SK-N-SH treated with all-trans-retinoic acid at 6 μM for 48 hours (cell line): Measurements from ENCODE around the gene ATP13A2.

Experiments used
- ATAC-seq: fragments of 200-7000 bp; cut with Tn5 transposase; 3 replicates; pipeline ENCODE4 v1.9.1; 2020; ENCODE audit warnings: mild to moderate bottlenecking, moderate library complexity
- ARNTL ChIP-seq: fragments of 450-650 bp; formaldehyde crosslinking; IDR thresholded peaks from 2 replicates; pipeline ENCODE4 v1.5.0; 2020; ENCODE audit warnings: low read depth, mild to moderate bottlenecking, moderate library complexity, borderline replicate concordance
- BACH2 ChIP-seq: fragments of 250-450 bp; sonication (Bioruptor Pico); IDR thresholded peaks from 2 replicates; pipeline ENCODE4 v1.9.0; 2021; ENCODE audit warnings: mild to moderate bottlenecking, borderline replicate concordance
- CSDC2 ChIP-seq: fragments of 250-450 bp; sonication (Bioruptor Pico); IDR thresholded peaks from 2 replicates; pipeline ENCODE4 v1.5.0; 2020; ENCODE audit warnings: mild to moderate bottlenecking, moderate library complexity
- ESRRG ChIP-seq: fragments of 250-450 bp; sonication (Bioruptor Pico); IDR thresholded peaks from 2 replicates; pipeline ENCODE4 v1.6.1; 2021; ENCODE audit warnings: mild to moderate bottlenecking
- GLIS3 ChIP-seq: fragments of 250-450 bp; sonication (Bioruptor Pico); IDR thresholded peaks from 2 replicates; pipeline ENCODE4 v1.5.0; 2020; ENCODE audit warnings: mild to moderate bottlenecking, moderate library complexity
- ISL1 ChIP-seq: fragments of 250-450 bp; sonication (Bioruptor Pico); IDR thresholded peaks from 2 replicates; pipeline ENCODE4 v2.1.2; 2022; ENCODE audit warnings: mild to moderate bottlenecking, moderate library complexity
- OSR1 ChIP-seq: fragments of 250-450 bp; sonication (Bioruptor Pico); IDR thresholded peaks from 2 replicates; pipeline ENCODE4 v1.8.0; 2022; ENCODE audit warnings: moderate library complexity, mild to moderate bottlenecking, inconsistent platforms
- PPARA ChIP-seq: fragments of 250-450 bp; sonication (Bioruptor Pico); IDR thresholded peaks from 2 replicates; pipeline ENCODE4 v1.5.0; 2020; ENCODE audit warnings: mild to moderate bottlenecking, borderline replicate concordance
- RARB ChIP-seq: fragments of 250-450 bp; sonication (Bioruptor Pico); IDR thresholded peaks from 2 replicates; pipeline ENCODE4 v1.8.0; 2021; ENCODE audit warnings: mild to moderate bottlenecking, moderate library complexity
- TCF4 ChIP-seq: fragments of 250-450 bp; sonication (Bioruptor Pico); IDR thresholded peaks from 2 replicates; pipeline ENCODE4 v1.8.0; 2021; ENCODE audit warnings: mild to moderate bottlenecking, moderate library complexity, borderline replicate concordance
- TOX ChIP-seq: fragments of 250-450 bp; sonication (Bioruptor Pico); IDR thresholded peaks from 2 replicates; pipeline ENCODE4 v1.8.0; 2021; ENCODE audit warnings: mild to moderate bottlenecking, moderate library complexity, borderline replicate concordance
- TSHZ2 ChIP-seq: fragments of 250-450 bp; sonication (Bioruptor Pico); IDR thresholded peaks from 2 replicates; pipeline ENCODE4 v1.5.0; 2020; ENCODE audit warnings: mild to moderate bottlenecking, moderate library complexity
- ZC3H10 ChIP-seq: fragments of 250-450 bp; sonication (Bioruptor Pico); IDR thresholded peaks from 2 replicates; pipeline ENCODE4 v1.5.1; 2021; ENCODE audit warnings: mild to moderate bottlenecking, moderate library complexity
- ZFP30 ChIP-seq: fragments of 450-650 bp; formaldehyde crosslinking; IDR thresholded peaks from 2 replicates; pipeline ENCODE4 v1.5.0; 2022; ENCODE audit warnings: mild to moderate bottlenecking, moderate library complexity
- ZNF565 ChIP-seq: fragments of 450-650 bp; formaldehyde crosslinking; conservative IDR thresholded peaks from 2 replicates; pipeline ENCODE4 v1.5.0; 2020; ENCODE audit warnings: low read depth, mild to moderate bottlenecking, moderate library complexity
- ZNF70 ChIP-seq: fragments of 450-650 bp; formaldehyde crosslinking; IDR thresholded peaks from 2 replicates; pipeline ENCODE4 v1.5.0; 2020; ENCODE audit warnings: mild to moderate bottlenecking, moderate library complexity
- ZNF8 ChIP-seq: fragments of 450-650 bp; formaldehyde crosslinking; IDR thresholded peaks from 2 replicates; pipeline ENCODE4 v1.5.0; 2020; ENCODE audit warnings: mild to moderate bottlenecking, moderate library complexity
- TF ChIP-seq, protein P1 (sequence below): fragments of 250-450 bp; sonication (Bioruptor Pico); IDR thresholded peaks from 2 replicates; pipeline ENCODE4 v1.5.1; 2020; ENCODE audit warnings: low read depth, mild to moderate bottlenecking, moderate library complexity
- TF ChIP-seq, protein P2 (sequence below): fragments of 250-450 bp; sonication (Bioruptor Pico); IDR thresholded peaks from 2 replicates; pipeline ENCODE4 v1.8.0; 2020; ENCODE audit warnings: mild to moderate bottlenecking, moderate library complexity, borderline replicate concordance
- TF ChIP-seq, protein P3 (sequence below): fragments of 250-450 bp; sonication (Bioruptor Pico); IDR thresholded peaks from 2 replicates; pipeline ENCODE4 v1.8.0; 2021; ENCODE audit warnings: low read depth, mild to moderate bottlenecking, moderate library complexity, borderline replicate concordance
- TF ChIP-seq, protein P4 (sequence below): fragments of 250-450 bp; sonication (Bioruptor Pico); IDR thresholded peaks from 2 replicates; pipeline ENCODE4 v1.5.1; 2021; ENCODE audit warnings: mild to moderate bottlenecking, moderate library complexity

Gene ATP13A2

DNA sequence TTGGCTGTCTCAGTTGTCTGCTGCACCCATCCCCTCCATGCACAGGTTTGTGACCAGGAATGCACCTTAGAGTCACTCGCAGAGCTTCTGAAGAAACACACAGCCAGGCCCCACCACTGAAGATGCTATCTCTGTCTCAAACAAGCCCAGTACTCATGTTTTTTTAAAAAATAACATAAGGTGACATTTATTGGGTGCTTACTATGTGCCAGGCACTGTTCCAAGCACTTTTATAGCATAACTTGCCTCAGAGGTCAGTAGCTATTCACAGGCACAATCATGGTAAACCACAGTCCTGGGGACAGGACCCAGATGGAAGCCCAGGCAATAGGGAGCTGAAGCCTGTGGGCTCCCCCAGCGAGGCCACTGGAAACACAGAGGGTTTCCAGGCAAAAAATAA lies 8.8 kb upstream of the ATP13A2 start:
- ATAC-seq, result no peak
- no peak for TF ChIP-seq TCF4 (CRISPR knock-in tag)
- TF ChIP-seq CSDC2 (CRISPR knock-in tag), result no peak
- TF ChIP-seq OSR1 (CRISPR knock-in tag), result no peak
- no peak for TF ChIP-seq RARB
- no peak for TF ChIP-seq PPARA (CRISPR knock-in tag)
- TF ChIP-seq, protein P1, sequence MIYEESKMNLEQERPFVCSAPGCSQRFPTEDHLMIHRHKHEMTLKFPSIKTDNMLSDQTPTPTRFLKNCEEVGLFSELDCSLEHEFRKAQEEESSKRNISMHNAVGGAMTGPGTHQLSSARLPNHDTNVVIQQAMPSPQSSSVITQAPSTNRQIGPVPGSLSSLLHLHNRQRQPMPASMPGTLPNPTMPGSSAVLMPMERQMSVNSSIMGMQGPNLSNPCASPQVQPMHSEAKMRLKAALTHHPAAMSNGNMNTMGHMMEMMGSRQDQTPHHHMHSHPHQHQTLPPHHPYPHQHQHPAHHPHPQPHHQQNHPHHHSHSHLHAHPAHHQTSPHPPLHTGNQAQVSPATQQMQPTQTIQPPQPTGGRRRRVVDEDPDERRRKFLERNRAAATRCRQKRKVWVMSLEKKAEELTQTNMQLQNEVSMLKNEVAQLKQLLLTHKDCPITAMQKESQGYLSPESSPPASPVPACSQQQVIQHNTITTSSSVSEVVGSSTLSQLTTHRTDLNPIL (CRISPR knock-in tag), result no peak
- TF ChIP-seq, protein P2, sequence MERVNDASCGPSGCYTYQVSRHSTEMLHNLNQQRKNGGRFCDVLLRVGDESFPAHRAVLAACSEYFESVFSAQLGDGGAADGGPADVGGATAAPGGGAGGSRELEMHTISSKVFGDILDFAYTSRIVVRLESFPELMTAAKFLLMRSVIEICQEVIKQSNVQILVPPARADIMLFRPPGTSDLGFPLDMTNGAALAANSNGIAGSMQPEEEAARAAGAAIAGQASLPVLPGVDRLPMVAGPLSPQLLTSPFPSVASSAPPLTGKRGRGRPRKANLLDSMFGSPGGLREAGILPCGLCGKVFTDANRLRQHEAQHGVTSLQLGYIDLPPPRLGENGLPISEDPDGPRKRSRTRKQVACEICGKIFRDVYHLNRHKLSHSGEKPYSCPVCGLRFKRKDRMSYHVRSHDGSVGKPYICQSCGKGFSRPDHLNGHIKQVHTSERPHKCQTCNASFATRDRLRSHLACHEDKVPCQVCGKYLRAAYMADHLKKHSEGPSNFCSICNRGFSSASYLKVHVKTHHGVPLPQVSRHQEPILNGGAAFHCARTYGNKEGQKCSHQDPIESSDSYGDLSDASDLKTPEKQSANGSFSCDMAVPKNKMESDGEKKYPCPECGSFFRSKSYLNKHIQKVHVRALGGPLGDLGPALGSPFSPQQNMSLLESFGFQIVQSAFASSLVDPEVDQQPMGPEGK (CRISPR knock-in tag), result no peak
- TF ChIP-seq, protein P3, sequence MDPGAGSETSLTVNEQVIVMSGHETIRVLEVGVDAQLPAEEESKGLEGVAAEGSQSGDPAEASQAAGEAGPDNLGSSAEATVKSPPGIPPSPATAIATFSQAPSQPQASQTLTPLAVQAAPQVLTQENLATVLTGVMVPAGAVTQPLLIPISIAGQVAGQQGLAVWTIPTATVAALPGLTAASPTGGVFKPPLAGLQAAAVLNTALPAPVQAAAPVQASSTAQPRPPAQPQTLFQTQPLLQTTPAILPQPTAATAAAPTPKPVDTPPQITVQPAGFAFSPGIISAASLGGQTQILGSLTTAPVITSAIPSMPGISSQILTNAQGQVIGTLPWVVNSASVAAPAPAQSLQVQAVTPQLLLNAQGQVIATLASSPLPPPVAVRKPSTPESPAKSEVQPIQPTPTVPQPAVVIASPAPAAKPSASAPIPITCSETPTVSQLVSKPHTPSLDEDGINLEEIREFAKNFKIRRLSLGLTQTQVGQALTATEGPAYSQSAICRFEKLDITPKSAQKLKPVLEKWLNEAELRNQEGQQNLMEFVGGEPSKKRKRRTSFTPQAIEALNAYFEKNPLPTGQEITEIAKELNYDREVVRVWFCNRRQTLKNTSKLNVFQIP (CRISPR knock-in tag), result no peak
- TF ChIP-seq ZFP30 (CRISPR knock-in tag), result no peak
- TF ChIP-seq ZNF565, result no peak
- TF ChIP-seq TSHZ2, result no peak
- TF ChIP-seq TOX (CRISPR knock-in tag), result no peak
- no peak for TF ChIP-seq ZC3H10
- no peak for TF ChIP-seq ISL1 (CRISPR knock-in tag)
- no peak for TF ChIP-seq BACH2 (CRISPR knock-in tag)
- no peak for TF ChIP-seq GLIS3 (CRISPR knock-in tag)
- TF ChIP-seq ZNF8 (CRISPR knock-in tag), result no peak
- TF ChIP-seq, protein P4, sequence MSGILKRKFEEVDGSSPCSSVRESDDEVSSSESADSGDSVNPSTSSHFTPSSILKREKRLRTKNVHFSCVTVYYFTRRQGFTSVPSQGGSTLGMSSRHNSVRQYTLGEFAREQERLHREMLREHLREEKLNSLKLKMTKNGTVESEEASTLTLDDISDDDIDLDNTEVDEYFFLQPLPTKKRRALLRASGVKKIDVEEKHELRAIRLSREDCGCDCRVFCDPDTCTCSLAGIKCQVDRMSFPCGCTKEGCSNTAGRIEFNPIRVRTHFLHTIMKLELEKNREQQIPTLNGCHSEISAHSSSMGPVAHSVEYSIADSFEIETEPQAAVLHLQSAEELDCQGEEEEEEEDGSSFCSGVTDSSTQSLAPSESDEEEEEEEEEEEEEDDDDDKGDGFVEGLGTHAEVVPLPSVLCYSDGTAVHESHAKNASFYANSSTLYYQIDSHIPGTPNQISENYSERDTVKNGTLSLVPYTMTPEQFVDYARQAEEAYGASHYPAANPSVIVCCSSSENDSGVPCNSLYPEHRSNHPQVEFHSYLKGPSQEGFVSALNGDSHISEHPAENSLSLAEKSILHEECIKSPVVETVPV (CRISPR knock-in tag), result no peak
- no peak for TF ChIP-seq ZNF70 (CRISPR knock-in tag)
- TF ChIP-seq ARNTL (CRISPR knock-in tag), result no peak

DNA sequence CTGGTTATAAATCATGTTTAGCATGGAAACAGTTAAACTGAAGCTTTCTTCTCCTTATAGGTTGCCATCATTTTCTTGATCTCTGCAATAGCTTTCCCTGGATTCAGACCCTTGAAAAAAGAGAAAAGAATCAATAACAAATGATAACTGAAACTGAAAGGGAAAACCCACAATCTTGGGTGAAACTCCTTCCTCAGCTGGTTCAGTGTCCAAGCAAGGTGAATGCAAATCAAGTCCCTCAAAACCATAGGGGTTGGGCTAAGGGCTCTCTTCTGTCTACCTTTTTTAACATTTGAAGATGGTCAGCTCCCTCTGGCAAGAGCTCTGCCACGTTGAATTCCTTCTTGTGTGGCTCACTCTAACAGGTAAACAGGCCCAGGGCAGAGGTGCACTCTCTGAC lies 7.1 kb upstream of the ATP13A2 start:
- TF ChIP-seq ISL1 (CRISPR knock-in tag) (no peak), PPARA (CRISPR knock-in tag) (no peak), ZNF565 (no peak), GLIS3 (CRISPR knock-in tag) (no peak), TOX (CRISPR knock-in tag) (no peak), CSDC2 (CRISPR knock-in tag) (no peak), TSHZ2 (no peak), ZNF8 (CRISPR knock-in tag) (no peak), TCF4 (CRISPR knock-in tag) (no peak), OSR1 (CRISPR knock-in tag) (no peak), ZFP30 (CRISPR knock-in tag) (no peak), ESRRG (CRISPR knock-in tag) (no peak)
- TF ChIP-seq, protein P2 (CRISPR knock-in tag), result no peak
- TF ChIP-seq, protein P4 (CRISPR knock-in tag), result no peak
- ATAC-seq, result no peak
